WTC11 (cell line): ENCODE measurements around the gene REG4. TPM values are rescaled to one million over a fixed set of nuclear protein-coding genes. Genes with fewer than 3 reads are reported as not detected.
"Not testable (repeated sequence)": the region's sequence is repeated elsewhere in the genome, so short reads cannot be mapped to it uniquely, and the experiment has no call there.

ENCODE experiments used
- ATAC-seq: fragments of 200-7000 bp; cut with Tn5 transposase; 2 replicates; pipeline ENCODE4 v1.10.0; 2021; ENCODE audit warnings: mild to moderate bottlenecking, moderate library complexity
- CTCF ChIA-PET: fragments of 300-600 bp; sonication (Branson Sonifier 250); formaldehyde crosslinking; loops from one replicate; lab custom pipeline; 2021; ENCODE audit warnings: antibody characterized with exemption; lab: Charles Lee
- POLR2A ChIA-PET: fragments of 350-600 bp; sonication (Branson Sonifier 250); formaldehyde crosslinking; loops from one replicate; lab custom pipeline; 2021; ENCODE audit warnings: antibody characterized with exemption; lab: Charles Lee
- DNase-seq: peaks from one replicate; pipeline ENCODE4 v3.0.0; 2021; ENCODE audit warnings: low spot score
- H3K27ac Mint-ChIP-seq: 2 replicates; pipeline ENCODE4 v1.8.0; 2021; ENCODE audit warnings: mixed read lengths
- H3K27me3 Mint-ChIP-seq: 2 replicates; pipeline ENCODE4 v1.8.0; 2021; ENCODE audit warnings: low read depth, mild to moderate bottlenecking, moderate library complexity, mixed read lengths
- H3K36me3 Mint-ChIP-seq: 2 replicates; pipeline ENCODE4 v1.8.0; 2021; ENCODE audit warnings: mixed read lengths
- H3K4me1 Mint-ChIP-seq: 2 replicates; pipeline ENCODE4 v1.8.0; 2022; ENCODE audit warnings: mixed read lengths
- H3K4me3 Mint-ChIP-seq: 2 replicates; pipeline ENCODE4 v1.8.0; 2021; ENCODE audit warnings: mild to moderate bottlenecking, moderate library complexity, mixed read lengths
- H3K9me3 Mint-ChIP-seq: 2 replicates; pipeline ENCODE4 v1.8.0; 2021; ENCODE audit warnings: mixed read lengths
- FOXJ3 ChIP-seq: sonication (generic); formaldehyde crosslinking; IDR thresholded peaks from 2 replicates; pipeline ENCODE4 v1.9.0; 2021; ENCODE audit warnings: missing genetic modification reagents, mild to moderate bottlenecking, borderline replicate concordance
- FOXK1 ChIP-seq: sonication (generic); formaldehyde crosslinking; IDR thresholded peaks from 2 replicates; pipeline ENCODE4 v1.8.0; 2022; ENCODE audit warnings: mild to moderate bottlenecking, moderate library complexity, missing genetic modification reagents
- HMGA2 ChIP-seq: fragments of 250-450 bp; sonication (Bioruptor Pico); IDR thresholded peaks from 2 replicates; pipeline ENCODE4 v1.4.0; 2021; ENCODE audit warnings: mild to moderate bottlenecking, moderate library complexity
- SMAD4 ChIP-seq: sonication (generic); formaldehyde crosslinking; IDR thresholded peaks from 2 replicates; pipeline ENCODE4 v1.8.0; 2022; ENCODE audit warnings: mild to moderate bottlenecking, missing genetic modification reagents
- TP53 ChIP-seq: sonication (generic); formaldehyde crosslinking; IDR thresholded peaks from 2 replicates; pipeline ENCODE4 v1.8.1; 2023; ENCODE audit warnings: mild to moderate bottlenecking, missing genetic modification reagents
- ZBTB21 ChIP-seq: sonication (generic); formaldehyde crosslinking; IDR thresholded peaks from 2 replicates; pipeline ENCODE4 v1.8.1; 2023; ENCODE audit warnings: mild to moderate bottlenecking, missing genetic modification reagents, borderline replicate concordance
- ZNF219 ChIP-seq: sonication (generic); formaldehyde crosslinking; IDR thresholded peaks from 2 replicates; pipeline ENCODE4 v1.8.0; 2023; ENCODE audit warnings: missing genetic modification reagents, mild to moderate bottlenecking, borderline replicate concordance
- ZNF423 ChIP-seq: fragments of 250-450 bp; sonication (Bioruptor Pico); IDR thresholded peaks from 2 replicates; pipeline ENCODE4 v2.1.2; 2022; ENCODE audit warnings: mild to moderate bottlenecking, moderate library complexity
- total RNA-seq: library from RNA; stranded (reverse); gene quantifications from 3 replicates; pipeline ENCODE4 v1.2.3, GENCODE V29; 2021
- TF ChIP-seq, protein P1 (sequence below): fragments of 250-450 bp; sonication (Bioruptor Pico); IDR thresholded peaks from 2 replicates; pipeline ENCODE4 v1.9.0; 2021; ENCODE audit warnings: mild to moderate bottlenecking, borderline replicate concordance
- TF ChIP-seq, protein P2 (sequence below): sonication (generic); formaldehyde crosslinking; IDR thresholded peaks from 2 replicates; pipeline ENCODE4 v1.8.1; 2022; ENCODE audit warnings: mild to moderate bottlenecking, missing genetic modification reagents, moderate library complexity, borderline replicate concordance
- TF ChIP-seq, protein P3 (sequence below): sonication (generic); formaldehyde crosslinking; IDR thresholded peaks from 2 replicates; pipeline ENCODE4 v1.8.0; 2023; ENCODE audit warnings: missing genetic modification reagents, mild to moderate bottlenecking, borderline replicate concordance
- TF ChIP-seq, protein P4 (sequence below): sonication (generic); formaldehyde crosslinking; IDR thresholded peaks from 2 replicates; pipeline ENCODE4 v1.8.0; 2022; ENCODE audit warnings: mild to moderate bottlenecking, missing genetic modification reagents

The REG4 gene
- total RNA-seq, 1 experiment from 2014 or later: 0.31 TPM

DNA sequence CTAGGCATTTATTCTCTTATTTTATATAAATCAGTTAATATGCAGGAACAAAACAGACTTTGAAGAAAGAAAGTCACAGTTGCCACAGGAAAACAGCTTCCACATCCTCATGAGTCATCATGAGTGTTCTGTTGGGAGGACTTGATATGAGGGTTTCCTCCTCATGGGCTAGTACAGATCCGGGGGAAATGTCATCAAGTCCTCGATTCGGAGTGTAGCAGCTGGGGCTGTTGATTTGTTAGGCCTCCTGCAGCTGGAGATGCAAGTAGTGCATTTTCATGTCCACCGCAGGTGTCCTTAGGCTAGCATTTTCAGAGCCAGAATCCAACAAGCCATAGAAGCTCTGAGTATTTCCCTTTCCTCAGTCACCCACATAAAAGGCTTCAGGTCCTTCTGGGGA, 48.4 kb upstream of the REG4 start (continued):
- TF ChIP-seq, protein P1, sequence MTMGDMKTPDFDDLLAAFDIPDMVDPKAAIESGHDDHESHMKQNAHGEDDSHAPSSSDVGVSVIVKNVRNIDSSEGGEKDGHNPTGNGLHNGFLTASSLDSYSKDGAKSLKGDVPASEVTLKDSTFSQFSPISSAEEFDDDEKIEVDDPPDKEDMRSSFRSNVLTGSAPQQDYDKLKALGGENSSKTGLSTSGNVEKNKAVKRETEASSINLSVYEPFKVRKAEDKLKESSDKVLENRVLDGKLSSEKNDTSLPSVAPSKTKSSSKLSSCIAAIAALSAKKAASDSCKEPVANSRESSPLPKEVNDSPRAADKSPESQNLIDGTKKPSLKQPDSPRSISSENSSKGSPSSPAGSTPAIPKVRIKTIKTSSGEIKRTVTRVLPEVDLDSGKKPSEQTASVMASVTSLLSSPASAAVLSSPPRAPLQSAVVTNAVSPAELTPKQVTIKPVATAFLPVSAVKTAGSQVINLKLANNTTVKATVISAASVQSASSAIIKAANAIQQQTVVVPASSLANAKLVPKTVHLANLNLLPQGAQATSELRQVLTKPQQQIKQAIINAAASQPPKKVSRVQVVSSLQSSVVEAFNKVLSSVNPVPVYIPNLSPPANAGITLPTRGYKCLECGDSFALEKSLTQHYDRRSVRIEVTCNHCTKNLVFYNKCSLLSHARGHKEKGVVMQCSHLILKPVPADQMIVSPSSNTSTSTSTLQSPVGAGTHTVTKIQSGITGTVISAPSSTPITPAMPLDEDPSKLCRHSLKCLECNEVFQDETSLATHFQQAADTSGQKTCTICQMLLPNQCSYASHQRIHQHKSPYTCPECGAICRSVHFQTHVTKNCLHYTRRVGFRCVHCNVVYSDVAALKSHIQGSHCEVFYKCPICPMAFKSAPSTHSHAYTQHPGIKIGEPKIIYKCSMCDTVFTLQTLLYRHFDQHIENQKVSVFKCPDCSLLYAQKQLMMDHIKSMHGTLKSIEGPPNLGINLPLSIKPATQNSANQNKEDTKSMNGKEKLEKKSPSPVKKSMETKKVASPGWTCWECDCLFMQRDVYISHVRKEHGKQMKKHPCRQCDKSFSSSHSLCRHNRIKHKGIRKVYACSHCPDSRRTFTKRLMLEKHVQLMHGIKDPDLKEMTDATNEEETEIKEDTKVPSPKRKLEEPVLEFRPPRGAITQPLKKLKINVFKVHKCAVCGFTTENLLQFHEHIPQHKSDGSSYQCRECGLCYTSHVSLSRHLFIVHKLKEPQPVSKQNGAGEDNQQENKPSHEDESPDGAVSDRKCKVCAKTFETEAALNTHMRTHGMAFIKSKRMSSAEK (CRISPR knock-in tag): no peak

DNA sequence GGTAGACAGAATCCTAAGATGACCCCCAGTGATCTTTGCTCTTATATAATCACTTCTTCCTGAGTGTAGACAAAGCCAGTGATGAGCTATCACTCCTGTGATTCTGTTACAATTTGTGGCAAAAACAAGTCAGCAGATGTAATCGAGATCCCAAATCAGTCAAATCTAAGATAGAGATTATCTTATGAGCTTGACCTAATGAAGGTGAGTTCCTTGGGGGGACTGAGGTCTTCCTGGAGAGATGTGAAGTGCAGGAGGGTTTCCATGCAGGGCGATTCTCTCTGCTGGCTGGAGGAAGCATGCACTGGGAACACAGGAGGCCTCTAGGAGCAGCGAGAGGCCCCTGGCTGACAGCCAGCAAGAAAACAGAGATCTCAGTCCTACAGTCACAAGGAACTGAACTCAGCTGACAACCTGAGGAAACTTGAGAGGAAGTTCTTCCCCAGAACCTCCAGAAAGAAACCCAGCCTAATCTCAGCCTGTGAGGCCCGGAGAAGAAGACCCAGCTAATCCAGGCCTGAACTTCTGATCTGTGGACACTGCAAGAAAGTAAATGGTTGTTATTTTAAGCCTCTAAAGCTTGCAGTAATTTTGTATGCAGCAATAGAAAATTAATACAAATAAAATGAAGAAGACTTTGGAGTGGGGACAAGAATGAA, 47.4 kb upstream of the REG4 start:
- ATAC-seq, H3K36me3 Mint-ChIP-seq, H3K27me3 Mint-ChIP-seq, H3K27ac Mint-ChIP-seq, H3K4me3 Mint-ChIP-seq, H3K9me3 Mint-ChIP-seq, POLR2A ChIA-PET, H3K4me1 Mint-ChIP-seq, DNase-seq: not testable (repeated sequence)
- CTCF ChIA-PET: interaction anchor here (1.0 to 1.7 kb wide), 3 partner anchors 15 to 50 kb away, joined by 3 to 7 read pairs (median 4); no protein-coding TSS in a partner anchor

DNA sequence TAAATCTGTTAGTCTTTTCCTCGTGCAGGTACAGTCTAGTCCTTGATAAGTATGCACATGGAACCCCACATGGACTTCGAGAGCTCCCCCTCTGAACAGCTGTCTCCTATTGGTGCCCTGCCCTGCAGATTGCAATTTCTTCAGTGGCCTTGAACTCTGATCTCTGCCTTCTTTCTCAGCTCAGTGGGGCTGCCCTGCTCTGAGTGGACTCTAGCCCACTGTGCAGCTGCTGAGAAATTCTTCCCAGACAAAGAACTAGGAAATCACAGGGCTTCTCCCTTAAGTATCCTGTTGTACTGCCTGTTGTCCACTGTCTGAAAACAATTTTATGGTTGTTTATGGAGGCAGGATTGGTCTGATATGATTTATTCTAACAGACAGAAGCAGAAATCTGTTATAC, 46.9 kb upstream of the REG4 start:
- DNase-seq: no peak
- TF ChIP-seq HMGA2: no peak
- TF ChIP-seq ZNF423 (CRISPR knock-in tag): no peak
- no peak for TF ChIP-seq FOXK1
- no peak for TF ChIP-seq ZBTB21
- no peak for TF ChIP-seq ZNF219 (CRISPR knock-in tag)
- TF ChIP-seq, protein P2, sequence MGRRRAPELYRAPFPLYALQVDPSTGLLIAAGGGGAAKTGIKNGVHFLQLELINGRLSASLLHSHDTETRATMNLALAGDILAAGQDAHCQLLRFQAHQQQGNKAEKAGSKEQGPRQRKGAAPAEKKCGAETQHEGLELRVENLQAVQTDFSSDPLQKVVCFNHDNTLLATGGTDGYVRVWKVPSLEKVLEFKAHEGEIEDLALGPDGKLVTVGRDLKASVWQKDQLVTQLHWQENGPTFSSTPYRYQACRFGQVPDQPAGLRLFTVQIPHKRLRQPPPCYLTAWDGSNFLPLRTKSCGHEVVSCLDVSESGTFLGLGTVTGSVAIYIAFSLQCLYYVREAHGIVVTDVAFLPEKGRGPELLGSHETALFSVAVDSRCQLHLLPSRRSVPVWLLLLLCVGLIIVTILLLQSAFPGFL (CRISPR knock-in tag): no peak
- TF ChIP-seq TP53 (CRISPR knock-in tag): no peak
- no peak for TF ChIP-seq FOXJ3 (CRISPR knock-in tag)
- TF ChIP-seq, protein P3, sequence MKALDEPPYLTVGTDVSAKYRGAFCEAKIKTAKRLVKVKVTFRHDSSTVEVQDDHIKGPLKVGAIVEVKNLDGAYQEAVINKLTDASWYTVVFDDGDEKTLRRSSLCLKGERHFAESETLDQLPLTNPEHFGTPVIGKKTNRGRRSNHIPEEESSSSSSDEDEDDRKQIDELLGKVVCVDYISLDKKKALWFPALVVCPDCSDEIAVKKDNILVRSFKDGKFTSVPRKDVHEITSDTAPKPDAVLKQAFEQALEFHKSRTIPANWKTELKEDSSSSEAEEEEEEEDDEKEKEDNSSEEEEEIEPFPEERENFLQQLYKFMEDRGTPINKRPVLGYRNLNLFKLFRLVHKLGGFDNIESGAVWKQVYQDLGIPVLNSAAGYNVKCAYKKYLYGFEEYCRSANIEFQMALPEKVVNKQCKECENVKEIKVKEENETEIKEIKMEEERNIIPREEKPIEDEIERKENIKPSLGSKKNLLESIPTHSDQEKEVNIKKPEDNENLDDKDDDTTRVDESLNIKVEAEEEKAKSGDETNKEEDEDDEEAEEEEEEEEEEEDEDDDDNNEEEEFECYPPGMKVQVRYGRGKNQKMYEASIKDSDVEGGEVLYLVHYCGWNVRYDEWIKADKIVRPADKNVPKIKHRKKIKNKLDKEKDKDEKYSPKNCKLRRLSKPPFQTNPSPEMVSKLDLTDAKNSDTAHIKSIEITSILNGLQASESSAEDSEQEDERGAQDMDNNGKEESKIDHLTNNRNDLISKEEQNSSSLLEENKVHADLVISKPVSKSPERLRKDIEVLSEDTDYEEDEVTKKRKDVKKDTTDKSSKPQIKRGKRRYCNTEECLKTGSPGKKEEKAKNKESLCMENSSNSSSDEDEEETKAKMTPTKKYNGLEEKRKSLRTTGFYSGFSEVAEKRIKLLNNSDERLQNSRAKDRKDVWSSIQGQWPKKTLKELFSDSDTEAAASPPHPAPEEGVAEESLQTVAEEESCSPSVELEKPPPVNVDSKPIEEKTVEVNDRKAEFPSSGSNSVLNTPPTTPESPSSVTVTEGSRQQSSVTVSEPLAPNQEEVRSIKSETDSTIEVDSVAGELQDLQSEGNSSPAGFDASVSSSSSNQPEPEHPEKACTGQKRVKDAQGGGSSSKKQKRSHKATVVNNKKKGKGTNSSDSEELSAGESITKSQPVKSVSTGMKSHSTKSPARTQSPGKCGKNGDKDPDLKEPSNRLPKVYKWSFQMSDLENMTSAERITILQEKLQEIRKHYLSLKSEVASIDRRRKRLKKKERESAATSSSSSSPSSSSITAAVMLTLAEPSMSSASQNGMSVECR (CRISPR knock-in tag): no peak
- TF ChIP-seq, protein P4, sequence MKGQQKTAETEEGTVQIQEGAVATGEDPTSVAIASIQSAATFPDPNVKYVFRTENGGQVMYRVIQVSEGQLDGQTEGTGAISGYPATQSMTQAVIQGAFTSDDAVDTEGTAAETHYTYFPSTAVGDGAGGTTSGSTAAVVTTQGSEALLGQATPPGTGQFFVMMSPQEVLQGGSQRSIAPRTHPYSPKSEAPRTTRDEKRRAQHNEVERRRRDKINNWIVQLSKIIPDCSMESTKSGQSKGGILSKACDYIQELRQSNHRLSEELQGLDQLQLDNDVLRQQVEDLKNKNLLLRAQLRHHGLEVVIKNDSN (CRISPR knock-in tag): no peak
- TF ChIP-seq SMAD4: no peak
- TF ChIP-seq, all 79 proteins: peak for 0
- Mint-ChIP-seq H3K27me3 (no peaks in the 10 kb centered on the region; the same call in 1 of the 2 replicates), H3K27ac (no peak overlapping the region), H3K9me3 (no peaks in the 10 kb centered on the region), H3K4me1 (no peaks in the 10 kb centered on the region), H3K4me3 (no peak overlapping the region), H3K36me3 (no peaks in the 10 kb centered on the region)
- CTCF ChIA-PET: interaction anchor here (1.3 kb wide), 1 partner anchor 14 kb away, joined by 3 read pairs; no protein-coding TSS in a partner anchor
- ATAC-seq: no peak
- POLR2A ChIA-PET: no interaction called here
